Activated CD8-positive, alpha-beta T cell treated with anti-CD3 and anti-CD28 coated beads for 36 hours (primary cell): ENCODE measurements around the gene RHBDD3. TPM values are rescaled to one million over a fixed set of nuclear protein-coding genes. Genes with fewer than 3 reads are reported as not detected.

Experiments used
- ATAC-seq: fragments of 200-7000 bp; cut with Tn5 transposase; one replicate; pipeline ENCODE4 v1.10.0; 2021; ENCODE audit warnings: mild to moderate bottlenecking, moderate library complexity
- CTCF ChIA-PET: fragments of 350-600 bp; sonication (Branson Sonifier 250); formaldehyde crosslinking; loops from one replicate; lab custom pipeline; 2021; ENCODE audit warnings: antibody characterized with exemption; lab: Charles Lee
- POLR2A ChIA-PET: fragments of 350-600 bp; sonication (Branson Sonifier 250); formaldehyde crosslinking; loops from one replicate; lab custom pipeline; 2021; ENCODE audit warnings: antibody characterized with exemption; lab: Charles Lee
- DNase-seq: peaks from one replicate; pipeline ENCODE4 v3.0.0-alpha.2; 2020
- H3K27ac Mint-ChIP-seq: one replicate; pipeline ENCODE4 v1.8.0; 2021; ENCODE audit warnings: mild to moderate bottlenecking, mixed read lengths
- H3K27me3 Mint-ChIP-seq: one replicate; pipeline ENCODE4 v1.8.0; 2021; ENCODE audit warnings: mixed read lengths
- H3K36me3 Mint-ChIP-seq: one replicate; pipeline ENCODE4 v1.8.0; 2021; ENCODE audit warnings: low read depth, mixed read lengths
- H3K4me1 Mint-ChIP-seq: one replicate; pipeline ENCODE4 v1.8.0; 2021; ENCODE audit warnings: low read depth, mixed read lengths
- H3K4me3 Mint-ChIP-seq: one replicate; pipeline ENCODE4 v1.8.0; 2021; ENCODE audit warnings: mild to moderate bottlenecking, moderate library complexity, mixed read lengths
- H3K9me3 Mint-ChIP-seq: one replicate; pipeline ENCODE4 v1.8.0; 2021; ENCODE audit warnings: mixed read lengths
- CTCF ChIP-seq: fragments of 200-600 bp; IDR thresholded peaks from one replicate; pipeline ENCODE4 v1.8.0; 2022; ENCODE audit warnings: antibody characterized with exemption, mild to moderate bottlenecking
- intact Hi-C: fragments of 100-400 bp; cut with micrococcal nuclease; formaldehyde crosslinking; loops from one replicate; pipeline ENCODE4 v1.10.0; 2022
- total RNA-seq, 2 experiments: library from RNA; stranded (reverse); gene quantifications; one replicate each; pipeline ENCODE4 v1.2.3, GENCODE V29; 2021

The RHBDD3 gene
- total RNA-seq, 2 experiments from 2014 or later, result 24.5 to 25.4 TPM

DNA sequence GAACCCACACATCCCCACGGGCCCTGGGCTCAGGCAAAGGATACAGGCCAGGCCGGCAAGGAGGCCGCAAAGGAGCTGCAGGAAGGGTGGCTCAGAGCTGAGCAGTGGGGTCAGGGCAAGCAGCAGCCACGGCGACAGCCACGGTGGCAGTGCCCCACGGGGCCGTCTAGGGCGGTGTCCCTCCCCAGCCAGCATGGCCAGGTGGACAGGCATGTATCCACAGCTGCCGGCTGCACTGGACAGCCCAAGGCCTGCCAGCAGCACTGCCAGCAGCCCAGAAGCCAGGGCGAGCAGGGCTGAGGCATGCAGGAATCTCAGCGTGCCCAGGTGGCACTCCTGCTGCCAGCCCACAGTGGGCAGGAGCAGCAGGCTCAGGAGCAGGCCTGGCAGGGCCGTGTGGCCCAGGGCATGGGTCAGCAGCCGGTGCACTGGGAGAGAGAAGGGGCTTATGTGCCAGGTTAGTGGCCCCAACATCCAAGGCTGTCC, 3.9 kb downstream of the RHBDD3 start:
- TF ChIP-seq CTCF, result no peak
- Mint-ChIP-seq H3K27me3 (no peaks in the 10 kb centered on the region), H3K9me3 (no peaks in the 10 kb centered on the region), H3K4me3 (no peak overlapping the region), H3K36me3 (peaks cover 14% of the 10 kb centered on the region), H3K27ac (no peak overlapping the region), H3K4me1 (peaks cover 11% of the 10 kb centered on the region)
- DNase-seq, result no peak
- ATAC-seq, result no peak
- ChIA-PET CTCF (no interaction called here), POLR2A (no interaction called here)
- intact Hi-C loops, result no loop called here

DNA sequence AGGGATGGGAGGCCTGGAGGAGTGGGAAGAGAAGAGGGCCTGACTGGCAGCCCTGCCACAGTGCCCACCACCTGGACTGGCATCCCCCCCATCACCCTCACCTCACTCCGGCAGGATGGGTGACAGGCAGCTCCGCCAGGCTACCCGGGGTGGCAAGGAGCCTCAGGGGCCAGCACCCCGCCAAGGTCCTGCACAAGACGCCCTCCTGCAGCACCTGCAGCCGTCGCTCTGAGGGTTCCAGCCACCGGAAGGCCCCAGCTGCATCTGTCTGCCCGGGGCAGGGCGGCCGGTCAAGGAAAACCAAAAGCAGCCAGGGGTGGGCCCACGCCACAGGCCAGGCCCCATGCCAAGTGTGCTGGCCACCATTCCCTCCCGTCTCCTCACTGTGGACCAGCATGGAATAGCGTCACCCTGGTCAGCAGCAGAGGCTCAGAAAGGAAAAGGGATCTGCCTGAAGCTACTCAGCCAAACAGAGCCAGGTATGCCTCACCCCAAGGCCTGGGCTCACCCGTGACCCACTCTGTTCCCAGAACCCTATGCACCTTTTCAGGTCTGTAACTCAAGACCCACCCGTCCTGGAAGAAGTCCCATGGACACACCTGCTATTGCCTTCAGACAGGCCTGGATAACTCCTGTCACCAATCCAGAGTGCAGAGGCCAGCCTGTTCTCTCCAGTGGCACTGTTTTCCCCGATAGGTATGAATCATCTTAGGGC, 7.0 kb downstream of the RHBDD3 start:
- intact Hi-C loops, result no loop called here
- POLR2A ChIA-PET, result interaction anchor here (0.8 to 0.9 kb wide), 3 partner anchors 9 to 1383 kb away, joined by 3 read pairs; no protein-coding TSS in a partner anchor

GRCh38 chr22:29260031-29260560, 7.7 kb downstream of the RHBDD3 start:
- intact Hi-C loops, result no loop called here
- no peak for TF ChIP-seq CTCF
- no peak for DNase-seq

More for the DNA sequence above, 7.0 kb downstream of the RHBDD3 start:
- Mint-ChIP-seq H3K36me3 (no peaks in the 10 kb centered on the region), H3K27ac (no peak overlapping the region), H3K9me3 (no peaks in the 10 kb centered on the region), H3K4me1 (no peaks in the 10 kb centered on the region), H3K4me3 (no peak overlapping the region), H3K27me3 (no peaks in the 10 kb centered on the region)
- CTCF ChIA-PET, result interaction anchor here (1.3 kb wide), 2 partner anchors 14 to 15 kb away, joined by 3 to 5 read pairs; no protein-coding TSS in a partner anchor
- no peak for TF ChIP-seq CTCF
- no peak for ATAC-seq
- DNase-seq, result no peak

GRCh38 chr22:29259253-29259899, 8.4 kb downstream of the RHBDD3 start:
- POLR2A ChIA-PET, result no interaction called here

More at GRCh38 chr22:29260031-29260560, 7.7 kb downstream of the RHBDD3 start:
- H3K27me3 Mint-ChIP-seq, result no peaks in the 10 kb centered on the region
- H3K36me3 Mint-ChIP-seq, result no peaks in the 10 kb centered on the region
- H3K9me3 Mint-ChIP-seq, result no peaks in the 10 kb centered on the region
- no peak for ATAC-seq
- no peak overlapping the region for H3K4me3 Mint-ChIP-seq
- H3K4me1 Mint-ChIP-seq, result no peaks in the 10 kb centered on the region
- H3K27ac Mint-ChIP-seq, result no peak overlapping the region
- CTCF ChIA-PET, result interaction anchor here (1.3 kb wide), 2 partner anchors 13 to 14 kb away, joined by 3 to 5 read pairs; no protein-coding TSS in a partner anchor
- POLR2A ChIA-PET, result interaction anchor here (0.8 to 0.9 kb wide), 2 partner anchors 22 to 1382 kb away, joined by 3 read pairs; no protein-coding TSS in a partner anchor

More at GRCh38 chr22:29259253-29259899, 8.4 kb downstream of the RHBDD3 start:
- Mint-ChIP-seq H3K27me3 (no peaks in the 10 kb centered on the region), H3K9me3 (no peaks in the 10 kb centered on the region), H3K36me3 (no peaks in the 10 kb centered on the region), H3K4me3 (no peak overlapping the region), H3K27ac (no peak overlapping the region), H3K4me1 (peaks cover under 1% of the 10 kb centered on the region)
- no peak for DNase-seq
- ATAC-seq, result no peak
- TF ChIP-seq CTCF, result no peak
- intact Hi-C loops, result no loop called here
- CTCF ChIA-PET, result no interaction called here
